BLaER1 (cell line): Measurements from ENCODE around the gene IPMK.

Experiments
- H3K27ac ChIP-seq: shearing (Covaris generic); formaldehyde crosslinking; 2 replicates; pipeline ENCODE4 v1.8.1; 2022
- H3K27me3 ChIP-seq: shearing (Covaris generic); formaldehyde crosslinking; 2 replicates; pipeline ENCODE4 v1.8.1; 2022
- H3K36me3 ChIP-seq: shearing (Covaris generic); formaldehyde crosslinking; 2 replicates; pipeline ENCODE4 v1.8.1; 2022
- H3K4me1 ChIP-seq: shearing (Covaris generic); formaldehyde crosslinking; 2 replicates; pipeline ENCODE4 v1.8.1; 2022
- H3K4me2 ChIP-seq: shearing (Covaris generic); formaldehyde crosslinking; 2 replicates; pipeline ENCODE4 v1.8.1; 2022
- H3K4me3 ChIP-seq: shearing (Covaris generic); formaldehyde crosslinking; 2 replicates; pipeline ENCODE4 v1.8.1; 2022
- H3K9ac ChIP-seq: shearing (Covaris generic); formaldehyde crosslinking; 2 replicates; pipeline ENCODE4 v1.8.1; 2022
- H3K9me3 ChIP-seq: shearing (Covaris generic); formaldehyde crosslinking; 2 replicates; pipeline ENCODE4 v1.8.1; 2022
- H4K20me1 ChIP-seq: shearing (Covaris generic); formaldehyde crosslinking; 2 replicates; pipeline ENCODE4 v1.8.1; 2022
- Cebpa-rat ChIP-seq: shearing (Covaris generic); IDR thresholded peaks from 2 replicates; pipeline ENCODE4 v1.8.1; 2022

The IPMK gene

DNA sequence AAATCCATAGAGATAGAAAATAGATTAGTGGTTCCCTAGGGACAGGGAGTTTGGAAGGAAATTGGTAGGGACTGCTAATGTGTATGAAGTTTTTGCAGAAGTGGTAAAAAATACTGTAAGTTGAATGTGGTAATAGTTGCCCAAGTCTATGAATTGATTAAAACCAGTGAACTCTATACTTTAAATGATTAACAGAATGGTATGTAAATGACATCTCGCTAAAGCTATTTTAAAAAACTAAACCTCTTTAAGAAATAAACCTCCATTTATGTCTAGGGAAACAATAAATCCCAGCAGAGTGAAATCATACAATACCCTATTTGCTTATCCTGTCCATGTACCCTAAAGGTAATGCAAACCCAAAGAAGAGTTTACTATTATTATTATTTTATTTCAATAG is 61.4 kb downstream of the IPMK start:
- peaks cover 84% of the 10 kb centered on the region for H3K36me3 ChIP-seq

DNA sequence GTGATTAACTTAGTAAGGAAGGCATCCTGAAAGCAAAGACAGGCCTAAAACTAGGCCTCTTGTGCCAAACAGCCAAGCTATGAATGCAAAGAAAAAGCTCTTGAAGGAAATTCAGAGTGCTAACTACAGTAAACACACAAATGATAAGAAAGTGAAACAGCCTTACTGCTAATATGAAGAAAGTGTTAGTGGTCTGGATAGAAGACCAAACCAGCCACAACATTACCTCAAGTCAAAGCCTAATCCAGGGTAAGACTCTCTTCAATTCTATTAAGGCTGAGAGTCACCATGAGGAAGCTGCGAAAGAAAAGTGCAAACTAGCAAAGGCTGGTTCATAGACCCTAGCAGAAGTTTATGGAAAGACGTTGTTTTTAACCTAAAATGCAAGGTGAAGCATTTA is 66.0 kb downstream of the IPMK start:
- no peak overlapping the region for H3K4me3 ChIP-seq
- H3K4me1 ChIP-seq: no peaks in the 10 kb centered on the region
- H4K20me1 ChIP-seq: peaks cover 15% of the 10 kb centered on the region; the same call in 1 of the 2 replicates
- H3K36me3 ChIP-seq: peaks cover 55% of the 10 kb centered on the region
- H3K27ac ChIP-seq: no peak overlapping the region
- no peak for TF ChIP-seq Cebpa-rat
- no peak overlapping the region for H3K9ac ChIP-seq
- H3K27me3 ChIP-seq: no peaks in the 10 kb centered on the region
- H3K4me2 ChIP-seq: no peak overlapping the region
- peaks cover 6% of the 10 kb centered on the region for H3K9me3 ChIP-seq

More for the DNA sequence above, 61.4 kb downstream of the IPMK start:
- peaks cover 15% of the 10 kb centered on the region for H3K4me1 ChIP-seq
- peaks cover 11% of the 10 kb centered on the region; the same call in 1 of the 2 replicates for H4K20me1 ChIP-seq
- H3K4me3 ChIP-seq: no peak overlapping the region
- H3K9me3 ChIP-seq: peaks cover 11% of the 10 kb centered on the region
- H3K9ac ChIP-seq: no peak overlapping the region
- H3K27me3 ChIP-seq: no peaks in the 10 kb centered on the region
- no peak for TF ChIP-seq Cebpa-rat
- no peak overlapping the region for H3K4me2 ChIP-seq
- no peak overlapping the region for H3K27ac ChIP-seq

DNA sequence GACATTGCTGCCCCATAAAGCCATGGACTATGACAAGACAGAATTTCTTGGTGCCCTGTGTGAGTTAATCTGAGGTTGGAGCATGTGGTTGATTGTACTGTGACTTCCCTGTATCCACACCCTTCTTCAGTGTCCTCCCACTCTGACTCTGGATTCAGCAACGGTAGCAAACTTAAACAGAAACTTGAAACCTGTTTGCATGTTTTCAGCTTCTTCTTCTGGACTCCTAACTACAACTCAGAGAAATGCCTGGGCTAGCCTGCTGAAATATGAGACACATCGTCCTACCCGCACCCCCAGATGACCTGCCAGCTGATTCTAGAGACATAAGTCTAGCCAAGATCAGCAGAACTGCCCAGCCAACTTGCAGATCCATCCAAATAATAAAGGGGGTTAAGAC is 78.4 kb downstream of the IPMK start:
- Histone ChIP-seq H3K9me3 (no peaks in the 10 kb centered on the region), H4K20me1 (no peaks in the 10 kb centered on the region), H3K36me3 (no peaks in the 10 kb centered on the region), H3K27me3 (no peaks in the 10 kb centered on the region), H3K9ac (no peak overlapping the region), H3K4me3 (no peak overlapping the region), H3K27ac (no peak overlapping the region), H3K4me2 (no peak overlapping the region), H3K4me1 (no peaks in the 10 kb centered on the region)
- no peak for TF ChIP-seq Cebpa-rat

DNA sequence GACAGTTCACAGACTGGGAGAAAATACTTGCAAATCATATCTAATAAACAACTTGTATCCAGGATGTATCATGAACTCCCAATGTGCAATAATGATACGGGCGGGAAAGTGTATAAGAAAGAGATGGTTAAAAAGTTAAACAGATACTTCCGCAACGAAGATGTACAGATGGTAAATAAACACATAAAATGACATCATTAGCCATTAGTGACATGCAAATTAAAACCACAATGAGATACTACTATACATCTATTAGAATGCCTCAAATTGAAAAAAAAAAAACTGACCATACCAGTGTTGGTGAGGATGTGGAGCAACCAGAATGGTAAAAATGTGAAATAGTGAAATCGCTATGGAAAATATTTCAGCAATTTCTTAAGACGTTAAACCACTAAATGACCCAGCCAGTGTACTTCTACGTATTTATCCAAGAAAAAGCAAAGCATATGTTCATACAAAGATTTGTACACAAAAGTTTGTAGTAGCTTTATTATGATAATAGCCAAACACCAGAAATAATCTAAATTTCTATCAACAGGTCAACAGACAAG is 83.5 kb downstream of the IPMK start:
- TF ChIP-seq Cebpa-rat: no peak
- Histone ChIP-seq H3K27me3 (no peaks in the 10 kb centered on the region), H3K4me1 (0 out of 2 replicates have a peak, but pooled peaks cover 4% of the 10 kb centered on the region), H3K36me3 (no peaks in the 10 kb centered on the region), H3K27ac (no peak overlapping the region), H3K9me3 (no peaks in the 10 kb centered on the region), H3K4me3 (no peak overlapping the region), H3K4me2 (no peak overlapping the region), H3K9ac (no peak overlapping the region), H4K20me1 (no peaks in the 10 kb centered on the region)

DNA sequence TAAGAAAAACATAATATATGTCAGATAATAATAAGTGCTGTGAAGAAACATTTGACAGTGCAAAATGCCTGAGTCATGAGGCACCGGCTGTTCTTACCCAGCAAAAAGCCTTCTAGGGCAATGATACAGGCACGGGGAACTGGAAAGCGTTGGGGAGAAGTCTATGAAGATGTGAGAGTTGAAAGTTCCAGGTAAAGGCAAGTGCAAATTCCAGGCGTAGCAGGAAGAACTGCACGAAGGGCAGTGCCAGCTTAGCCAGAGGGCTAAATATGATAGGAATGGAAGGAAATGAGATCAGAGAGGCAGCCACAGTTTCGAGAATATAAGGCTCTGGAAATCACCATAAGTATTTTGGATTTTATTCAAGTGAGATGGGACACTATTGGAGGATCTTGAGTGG is 87.0 kb downstream of the IPMK start:
- H3K4me1 ChIP-seq: 0 out of 2 replicates have a peak, but pooled peaks cover 4% of the 10 kb centered on the region
- H3K27ac ChIP-seq: no peak overlapping the region
- no peak overlapping the region for H3K9ac ChIP-seq
- no peak for TF ChIP-seq Cebpa-rat
- H4K20me1 ChIP-seq: no peaks in the 10 kb centered on the region
- H3K4me2 ChIP-seq: no peak overlapping the region
- H3K4me3 ChIP-seq: no peak overlapping the region
- no peaks in the 10 kb centered on the region for H3K27me3 ChIP-seq
- H3K36me3 ChIP-seq: no peaks in the 10 kb centered on the region
- H3K9me3 ChIP-seq: no peaks in the 10 kb centered on the region

DNA sequence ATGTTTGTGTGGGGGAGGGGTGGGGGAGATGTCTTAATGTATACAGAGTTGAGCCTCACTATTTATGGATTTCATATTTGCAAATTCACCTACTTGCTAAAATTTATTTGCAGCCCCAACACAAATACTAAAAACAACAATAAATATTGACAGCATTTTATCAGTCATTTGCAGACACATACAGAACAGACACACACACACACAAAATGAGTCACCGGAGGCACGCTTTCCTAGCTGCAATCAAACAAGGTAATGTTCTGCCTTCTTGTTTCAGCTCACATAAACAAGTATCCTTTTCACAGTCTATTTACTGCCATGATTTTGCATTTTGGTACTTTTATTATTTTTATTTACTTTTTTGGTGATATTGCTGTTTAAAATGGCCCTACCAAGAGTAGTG is 88.5 kb downstream of the IPMK start:
- Histone ChIP-seq H3K9me3 (no peaks in the 10 kb centered on the region), H3K27ac (no peak overlapping the region), H3K4me2 (no peak overlapping the region), H3K9ac (no peak overlapping the region), H3K4me1 (0 out of 2 replicates have a peak, but pooled peaks cover 4% of the 10 kb centered on the region), H3K27me3 (no peaks in the 10 kb centered on the region), H4K20me1 (no peaks in the 10 kb centered on the region), H3K36me3 (no peaks in the 10 kb centered on the region), H3K4me3 (no peak overlapping the region)
- TF ChIP-seq Cebpa-rat: no peak

DNA sequence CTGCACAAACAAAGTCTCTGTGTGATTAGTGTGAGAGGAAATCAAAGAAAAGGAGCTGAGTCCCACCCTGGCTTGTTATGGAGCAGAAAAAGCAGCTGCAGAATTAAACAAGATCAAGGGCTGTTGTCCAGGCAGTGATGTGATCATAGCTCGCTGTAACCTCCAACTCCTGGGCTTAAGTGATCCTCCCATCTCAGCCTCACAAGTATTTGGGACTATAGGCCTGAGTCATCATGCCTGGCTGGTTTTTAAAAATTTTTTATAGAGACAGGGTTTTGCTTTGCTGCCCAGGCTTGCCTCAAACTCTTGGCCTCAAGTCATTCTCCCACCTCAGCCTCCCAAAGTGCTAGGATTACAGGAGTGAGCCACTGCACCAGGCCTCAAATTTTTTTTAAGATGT is 88.9 kb downstream of the IPMK start:
- Histone ChIP-seq H3K4me1 (0 out of 2 replicates have a peak, but pooled peaks cover 4% of the 10 kb centered on the region), H4K20me1 (no peaks in the 10 kb centered on the region), H3K27me3 (no peaks in the 10 kb centered on the region), H3K27ac (no peak overlapping the region), H3K9me3 (no peaks in the 10 kb centered on the region), H3K9ac (no peak overlapping the region), H3K36me3 (no peaks in the 10 kb centered on the region), H3K4me3 (no peak overlapping the region), H3K4me2 (no peak overlapping the region)
- TF ChIP-seq Cebpa-rat: no peak

DNA sequence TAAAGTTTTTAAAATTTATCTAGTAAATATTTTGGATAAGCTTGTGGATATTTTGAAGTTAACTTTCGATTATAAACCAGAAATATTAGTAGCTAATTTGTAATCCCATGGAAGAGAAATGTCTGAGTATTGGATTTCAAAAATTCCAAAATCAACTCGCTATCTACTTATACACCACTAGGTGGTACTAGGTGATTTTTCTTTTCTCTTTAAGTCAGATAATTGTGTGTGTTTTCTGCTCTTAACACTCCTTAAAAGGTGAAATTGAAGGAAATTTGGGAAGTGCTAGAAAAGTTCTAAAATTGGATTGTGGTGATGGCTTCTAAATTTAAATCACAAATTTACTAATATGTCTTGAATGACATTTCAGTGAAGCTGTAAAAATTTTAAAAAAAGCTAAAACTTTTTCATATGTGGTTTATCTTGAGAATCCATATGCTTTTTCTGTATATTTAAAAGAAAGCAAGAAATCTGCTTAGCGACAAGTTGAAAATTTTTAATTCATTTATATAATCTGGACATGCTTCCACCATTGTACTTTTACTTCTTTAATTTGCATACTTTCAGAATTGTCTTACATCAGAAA is 90.2 kb downstream of the IPMK start:
- no peak overlapping the region for H3K4me3 ChIP-seq
- peaks cover 11% of the 10 kb centered on the region; the same call in 1 of the 2 replicates for H3K4me1 ChIP-seq
- no peaks in the 10 kb centered on the region for H3K36me3 ChIP-seq
- no peak overlapping the region for H3K9ac ChIP-seq
- H3K4me2 ChIP-seq: no peak overlapping the region
- no peaks in the 10 kb centered on the region for H4K20me1 ChIP-seq
- H3K27me3 ChIP-seq: no peaks in the 10 kb centered on the region
- H3K27ac ChIP-seq: no peak overlapping the region
- no peaks in the 10 kb centered on the region for H3K9me3 ChIP-seq
- TF ChIP-seq Cebpa-rat: no peak

DNA sequence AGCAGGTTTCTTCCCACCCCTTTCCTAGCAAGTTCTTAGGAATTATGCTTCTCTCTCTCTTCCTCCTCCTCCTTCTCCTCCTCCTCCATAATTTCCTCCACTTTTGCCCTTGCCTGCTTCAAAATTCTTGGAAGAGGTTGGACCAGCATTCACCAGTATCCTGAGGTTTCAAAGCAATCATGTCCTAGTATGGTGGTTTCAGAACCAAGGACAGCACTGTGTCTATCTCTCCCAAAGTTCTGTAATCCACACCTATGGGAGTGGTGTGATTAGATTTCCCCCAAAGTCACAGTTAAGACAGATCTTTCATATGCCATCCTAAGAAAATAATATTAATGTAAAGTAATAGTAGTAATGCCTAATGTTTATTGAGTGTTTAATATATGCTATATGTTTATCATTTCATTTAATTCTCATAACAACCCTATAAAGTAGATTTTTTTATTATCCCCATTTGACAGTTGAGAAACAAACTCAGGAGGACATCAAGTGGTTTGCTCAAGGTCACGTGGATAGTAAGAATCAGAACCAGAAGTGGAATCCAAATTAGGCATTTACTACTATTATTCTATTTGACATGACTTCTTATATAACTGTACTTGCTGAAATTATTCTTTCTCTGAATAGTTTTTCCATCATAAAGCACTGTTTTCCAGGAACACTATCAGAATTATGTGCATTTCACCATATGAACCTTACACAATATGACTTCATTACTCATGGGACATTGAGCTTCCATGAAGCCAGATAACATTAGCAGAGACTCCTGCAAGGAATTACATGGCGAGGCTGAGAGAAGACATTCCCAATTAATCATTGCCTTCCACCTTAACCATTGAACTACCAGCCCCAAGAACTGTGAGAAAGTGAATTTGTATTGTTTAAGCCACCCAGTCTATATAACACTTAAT is 91.4 kb downstream of the IPMK start:
- Histone ChIP-seq H3K9ac (no peak overlapping the region), H3K27ac (no peak overlapping the region), H3K36me3 (no peaks in the 10 kb centered on the region), H3K4me3 (no peak overlapping the region), H3K4me2 (no peak overlapping the region), H4K20me1 (no peaks in the 10 kb centered on the region), H3K9me3 (no peaks in the 10 kb centered on the region), H3K4me1 (peaks cover 11% of the 10 kb centered on the region; the same call in 1 of the 2 replicates), H3K27me3 (no peaks in the 10 kb centered on the region)
- no peak for TF ChIP-seq Cebpa-rat

DNA sequence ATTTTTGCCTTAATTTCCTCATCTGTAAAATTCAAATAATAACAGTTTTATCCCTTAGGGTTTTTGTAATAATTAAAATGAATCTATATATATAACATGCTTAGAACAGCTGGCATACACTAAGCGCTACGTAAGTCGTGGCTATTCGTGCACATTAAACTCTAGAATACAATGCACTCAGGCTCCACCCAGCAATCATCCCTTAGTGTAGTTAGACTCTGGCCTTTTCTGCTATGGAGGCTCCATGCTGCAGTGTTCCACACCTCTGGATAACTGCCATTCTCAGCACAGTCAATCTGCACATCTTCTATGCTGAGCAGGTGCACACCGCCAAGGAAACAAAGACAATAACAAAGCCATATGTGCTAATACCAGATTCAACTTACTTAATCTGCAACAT is 92.9 kb downstream of the IPMK start:
- H3K9me3 ChIP-seq: no peaks in the 10 kb centered on the region
- H3K36me3 ChIP-seq: no peaks in the 10 kb centered on the region
- no peaks in the 10 kb centered on the region for H3K27me3 ChIP-seq
- no peak overlapping the region for H3K4me3 ChIP-seq
- H3K27ac ChIP-seq: no peak overlapping the region
- H3K4me1 ChIP-seq: peaks cover 7% of the 10 kb centered on the region; the same call in 1 of the 2 replicates
- H4K20me1 ChIP-seq: no peaks in the 10 kb centered on the region
- no peak for TF ChIP-seq Cebpa-rat
- no peak overlapping the region for H3K9ac ChIP-seq
- H3K4me2 ChIP-seq: no peak overlapping the region
